ENCODE measurements around the gene R3HCC1L.

Gene R3HCC1L

GRCh38 chr10:98100476-98100875 is 34.0 kb upstream of the R3HCC1L start:
- H3K36me3 ChIP-seq (ENCODE audit: insufficient read depth, low read length), result no peaks in the 10 kb centered on the region
- no peak overlapping the region for H3K27ac ChIP-seq (ENCODE audit: low read depth, low read length)
- no peaks in the 10 kb centered on the region for H3K27me3 ChIP-seq (ENCODE audit: insufficient read depth, low read length)
- H3K4me3 ChIP-seq (ENCODE audit: low read length), result no peak overlapping the region
- H3K9me3 ChIP-seq (ENCODE audit: insufficient read depth, low read depth, low read length), result no peaks in the 10 kb centered on the region
- no peak overlapping the region for H3K9ac ChIP-seq (ENCODE audit: low read depth, low read length)
- WGBS, result 67% methylated on average over 3 of the region's 3 CpGs
- H3K4me1 ChIP-seq (ENCODE audit: insufficient read depth, low read length), result no peaks in the 10 kb centered on the region; the same call in 1 of the 2 replicates

GRCh38 chr10:98101366-98101765 is 33.1 kb upstream of the R3HCC1L start:
- no peak overlapping the region for H3K4me3 ChIP-seq (ENCODE audit: low read length)
- H3K36me3 ChIP-seq (ENCODE audit: insufficient read depth, low read length), result no peaks in the 10 kb centered on the region
- no peaks in the 10 kb centered on the region for H3K27me3 ChIP-seq (ENCODE audit: insufficient read depth, low read length)
- 74% methylated on average over 2 of the region's 2 CpGs for WGBS
- no peaks in the 10 kb centered on the region; the same call in 1 of the 2 replicates for H3K4me1 ChIP-seq (ENCODE audit: insufficient read depth, low read length)
- H3K9me3 ChIP-seq (ENCODE audit: insufficient read depth, low read depth, low read length), result no peaks in the 10 kb centered on the region
- no peak overlapping the region for H3K27ac ChIP-seq (ENCODE audit: low read depth, low read length)
- H3K9ac ChIP-seq (ENCODE audit: low read depth, low read length), result no peak overlapping the region

GRCh38 chr10:98104125-98104524 is 30.3 kb upstream of the R3HCC1L start:
- Histone ChIP-seq H3K9ac (ENCODE audit: low read depth, low read length) (no peak overlapping the region), H3K27ac (ENCODE audit: low read depth, low read length) (no peak overlapping the region), H3K4me3 (ENCODE audit: low read length) (no peak overlapping the region), H3K27me3 (ENCODE audit: insufficient read depth, low read length) (no peaks in the 10 kb centered on the region), H3K9me3 (ENCODE audit: insufficient read depth, low read depth, low read length) (no peaks in the 10 kb centered on the region), H3K36me3 (ENCODE audit: insufficient read depth, low read length) (no peaks in the 10 kb centered on the region), H3K4me1 (ENCODE audit: insufficient read depth, low read length) (no peaks in the 10 kb centered on the region; the same call in 1 of the 2 replicates)
- 91% methylated on average over 3 of the region's 3 CpGs for WGBS

GRCh38 chr10:98106531-98106930 is 27.9 kb upstream of the R3HCC1L start:
- 85% methylated on average over 1 of the region's 1 CpG for WGBS
- no peak overlapping the region for H3K27ac ChIP-seq (ENCODE audit: low read depth, low read length)
- H3K9ac ChIP-seq (ENCODE audit: low read depth, low read length), result no peak overlapping the region
- H3K4me3 ChIP-seq (ENCODE audit: low read length), result no peak overlapping the region
- no peaks in the 10 kb centered on the region for H3K27me3 ChIP-seq (ENCODE audit: insufficient read depth, low read length)
- no peaks in the 10 kb centered on the region for H3K9me3 ChIP-seq (ENCODE audit: insufficient read depth, low read depth, low read length)
- no peaks in the 10 kb centered on the region for H3K36me3 ChIP-seq (ENCODE audit: insufficient read depth, low read length)
- no peaks in the 10 kb centered on the region for H3K4me1 ChIP-seq (ENCODE audit: insufficient read depth, low read length)

- Histone ChIP-seq H3K27ac (ENCODE audit: low read depth, low read length) (no peak overlapping the region), H3K4me1 (ENCODE audit: insufficient read depth, low read length) (no peaks in the 10 kb centered on the region), H3K4me3 (ENCODE audit: low read length) (no peak overlapping the region), H3K9me3 (ENCODE audit: insufficient read depth, low read depth, low read length) (no peaks in the 10 kb centered on the region), H3K36me3 (ENCODE audit: insufficient read depth, low read length) (no peaks in the 10 kb centered on the region), H3K27me3 (ENCODE audit: insufficient read depth, low read length) (no peaks in the 10 kb centered on the region), H3K9ac (ENCODE audit: low read depth, low read length) (no peak overlapping the region)
- 87% methylated on average over 10 of the region's 10 CpGs for WGBS
These were observed 26.6 kb upstream of the R3HCC1L start for GRCh38 chr10:98107644-98108430.

GRCh38 chr10:98110356-98110755 is 24.1 kb upstream of the R3HCC1L start:
- Histone ChIP-seq H3K4me3 (ENCODE audit: low read length) (no peak overlapping the region), H3K9ac (ENCODE audit: low read depth, low read length) (no peak overlapping the region), H3K27ac (ENCODE audit: low read depth, low read length) (no peak overlapping the region), H3K36me3 (ENCODE audit: insufficient read depth, low read length) (no peaks in the 10 kb centered on the region), H3K9me3 (ENCODE audit: insufficient read depth, low read depth, low read length) (no peaks in the 10 kb centered on the region), H3K4me1 (ENCODE audit: insufficient read depth, low read length) (no peaks in the 10 kb centered on the region), H3K27me3 (ENCODE audit: insufficient read depth, low read length) (no peaks in the 10 kb centered on the region)
- 94% methylated on average over 1 of the region's 1 CpG for WGBS

GRCh38 chr10:98115031-98115787 is 19.2 kb upstream of the R3HCC1L start:
- H3K27ac ChIP-seq (ENCODE audit: low read depth, low read length), result no peak overlapping the region
- no peaks in the 10 kb centered on the region for H3K36me3 ChIP-seq (ENCODE audit: insufficient read depth, low read length)
- H3K9me3 ChIP-seq (ENCODE audit: insufficient read depth, low read depth, low read length), result peaks cover 5% of the 10 kb centered on the region; the same call in 1 of the 2 replicates
- WGBS, result 90% methylated on average over 10 of the region's 10 CpGs
- no peak overlapping the region for H3K4me3 ChIP-seq (ENCODE audit: low read length)
- no peaks in the 10 kb centered on the region for H3K4me1 ChIP-seq (ENCODE audit: insufficient read depth, low read length)
- H3K9ac ChIP-seq (ENCODE audit: low read depth, low read length), result no peak overlapping the region
- H3K27me3 ChIP-seq (ENCODE audit: insufficient read depth, low read length), result no peaks in the 10 kb centered on the region

GRCh38 chr10:98119891-98120290 is 14.6 kb upstream of the R3HCC1L start:
- Histone ChIP-seq H3K4me1 (ENCODE audit: insufficient read depth, low read length) (no peaks in the 10 kb centered on the region), H3K27ac (ENCODE audit: low read depth, low read length) (no peak overlapping the region), H3K36me3 (ENCODE audit: insufficient read depth, low read length) (no peaks in the 10 kb centered on the region), H3K4me3 (ENCODE audit: low read length) (no peak overlapping the region), H3K27me3 (ENCODE audit: insufficient read depth, low read length) (no peaks in the 10 kb centered on the region), H3K9ac (ENCODE audit: low read depth, low read length) (no peak overlapping the region), H3K9me3 (ENCODE audit: insufficient read depth, low read depth, low read length) (peaks cover 12% of the 10 kb centered on the region; the same call in 1 of the 2 replicates)
- 94% methylated on average over 4 of the region's 4 CpGs for WGBS

- H3K9ac ChIP-seq (ENCODE audit: low read depth, low read length), result no peak overlapping the region
- 90% methylated on average over 6 of the region's 6 CpGs for WGBS
- no peaks in the 10 kb centered on the region for H3K27me3 ChIP-seq (ENCODE audit: insufficient read depth, low read length)
- peaks cover 16% of the 10 kb centered on the region for H3K9me3 ChIP-seq (ENCODE audit: insufficient read depth, low read depth, low read length)
- no peaks in the 10 kb centered on the region for H3K36me3 ChIP-seq (ENCODE audit: insufficient read depth, low read length)
- no peaks in the 10 kb centered on the region for H3K4me1 ChIP-seq (ENCODE audit: insufficient read depth, low read length)
- H3K4me3 ChIP-seq (ENCODE audit: low read length), result no peak overlapping the region
- no peak overlapping the region for H3K27ac ChIP-seq (ENCODE audit: low read depth, low read length)
These were observed 8.4 kb upstream of the R3HCC1L start for GRCh38 chr10:98125940-98126631.

- no peak overlapping the region for H3K27ac ChIP-seq (ENCODE audit: low read depth, low read length)
- no peak overlapping the region for H3K9ac ChIP-seq (ENCODE audit: low read depth, low read length)
- WGBS, result 87% methylated on average over 6 of the region's 6 CpGs
- H3K9me3 ChIP-seq (ENCODE audit: insufficient read depth, low read depth, low read length), result peaks cover 13% of the 10 kb centered on the region
- H3K36me3 ChIP-seq (ENCODE audit: insufficient read depth, low read length), result no peaks in the 10 kb centered on the region
- H3K27me3 ChIP-seq (ENCODE audit: insufficient read depth, low read length), result no peaks in the 10 kb centered on the region
- H3K4me3 ChIP-seq (ENCODE audit: low read length), result no peak overlapping the region
- no peaks in the 10 kb centered on the region for H3K4me1 ChIP-seq (ENCODE audit: insufficient read depth, low read length)
These were observed 5.7 kb upstream of the R3HCC1L start for GRCh38 chr10:98128802-98129201.

- Histone ChIP-seq H3K4me3 (ENCODE audit: low read length) (no peak overlapping the region), H3K4me1 (ENCODE audit: insufficient read depth, low read length) (peaks cover 5% of the 10 kb centered on the region), H3K9ac (ENCODE audit: low read depth, low read length) (no peak overlapping the region), H3K9me3 (ENCODE audit: insufficient read depth, low read depth, low read length) (no peaks in the 10 kb centered on the region; the same call in 1 of the 2 replicates), H3K27ac (ENCODE audit: low read depth, low read length) (no peak overlapping the region), H3K27me3 (ENCODE audit: insufficient read depth, low read length) (no peaks in the 10 kb centered on the region), H3K36me3 (ENCODE audit: insufficient read depth, low read length) (no peaks in the 10 kb centered on the region)
- WGBS, result 77% methylated on average over 3 of the region's 3 CpGs
These were observed 2.8 kb upstream of the R3HCC1L start for GRCh38 chr10:98131619-98132018.

Data from HUES64 (cell line).